A549 treated with Hydrocortisone at 1 μM for 4 hours (cell line): Measurements from ENCODE around the gene PGPEP1. TPM values are rescaled to one million over a fixed set of nuclear protein-coding genes. Genes with fewer than 3 reads are reported as not detected.

ENCODE experiments used
- total RNA-seq: library from RNA; stranded (reverse); fragments of 200-300 nt; extraction: Qiagen RNA extraction; gene quantifications from 5 replicates; pipeline ENCODE4 v1.2.3, GENCODE V29; 2022

PGPEP1 gene
- 2.3 to 3.5 TPM (median 2.8 TPM) in 5 replicates for total RNA-seq

DNA sequence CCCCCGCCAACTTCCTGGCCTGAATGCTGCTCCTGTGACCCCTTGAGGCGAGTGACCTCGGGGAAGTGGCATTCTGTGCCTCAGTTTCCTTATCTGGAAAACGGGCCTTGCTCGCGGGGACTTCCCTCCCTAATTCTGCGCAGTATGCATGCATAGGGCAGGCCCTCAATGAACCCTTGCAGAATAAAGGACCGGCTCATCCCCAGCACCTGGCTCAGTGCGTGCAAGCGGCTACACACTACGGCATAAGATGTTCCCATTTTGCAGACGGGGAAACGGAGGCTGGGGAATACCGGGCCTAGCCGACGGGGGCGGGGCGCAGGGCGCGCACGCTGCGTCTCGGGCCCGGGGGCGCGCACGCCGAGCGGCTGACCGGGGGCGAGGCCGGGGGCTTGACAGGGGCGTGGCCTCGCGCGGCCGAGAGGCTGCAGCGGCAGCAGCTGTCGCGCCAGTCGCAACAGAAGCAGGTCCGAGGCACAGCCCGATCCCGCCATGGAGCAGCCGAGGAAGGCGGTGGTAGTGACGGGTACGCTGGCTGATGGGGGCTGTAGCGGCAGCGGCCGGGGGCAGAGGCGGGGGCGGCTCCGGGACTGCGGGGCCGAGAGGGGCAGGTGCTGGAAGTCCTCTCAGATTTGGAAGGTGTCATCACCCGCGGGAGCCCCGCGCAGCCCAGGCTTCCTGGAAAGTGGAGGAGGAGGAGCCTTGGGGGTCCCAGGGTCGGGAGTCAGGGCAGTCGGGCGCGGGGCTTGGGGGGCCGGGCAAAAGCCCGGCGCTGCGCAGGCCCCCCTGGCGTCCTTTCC is at the start of gene PGPEP1:
Gene PGPEP1 (plus strand): TSS at position 409 of the 800 bp plus-strand sequence. CDS start 84 bp downstream, at position 493.

GRCh38 chr19:18322759-18323460 is 17.5 kb upstream of the PGPEP1 start, which contains the start of gene LSM4:
LSM4 (minus strand) TSS chr19:18323076; CDS start chr19:18323020, 56 bp downstream.

DNA sequence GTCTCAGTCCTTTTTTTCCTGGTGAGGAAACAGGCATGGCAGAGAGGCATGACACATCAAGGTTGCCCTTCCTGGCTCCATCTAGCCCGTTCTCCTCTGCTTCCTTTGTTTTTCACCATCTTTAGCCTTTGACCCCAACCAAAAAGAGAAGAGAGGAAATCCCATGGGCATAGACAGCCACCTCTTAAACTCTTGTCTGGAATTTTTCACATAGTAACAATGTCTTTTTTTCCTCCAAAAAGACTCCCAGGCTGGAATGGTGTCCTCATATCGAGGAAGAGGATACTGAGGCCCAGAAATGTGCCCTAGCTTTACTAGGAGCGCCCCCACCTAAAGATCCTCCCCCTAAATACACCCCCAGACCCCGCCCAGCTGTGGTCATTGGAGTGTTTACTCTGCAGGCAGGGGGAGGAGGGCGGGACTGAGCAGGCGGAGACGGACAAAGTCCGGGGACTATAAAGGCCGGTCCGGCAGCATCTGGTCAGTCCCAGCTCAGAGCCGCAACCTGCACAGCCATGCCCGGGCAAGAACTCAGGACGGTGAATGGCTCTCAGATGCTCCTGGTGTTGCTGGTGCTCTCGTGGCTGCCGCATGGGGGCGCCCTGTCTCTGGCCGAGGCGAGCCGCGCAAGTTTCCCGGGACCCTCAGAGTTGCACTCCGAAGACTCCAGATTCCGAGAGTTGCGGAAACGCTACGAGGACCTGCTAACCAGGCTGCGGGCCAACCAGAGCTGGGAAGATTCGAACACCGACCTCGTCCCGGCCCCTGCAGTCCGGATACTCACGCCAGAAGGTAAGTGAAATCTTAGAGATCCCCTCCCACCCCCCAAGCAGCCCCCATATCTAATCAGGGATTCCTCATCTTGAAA is 45.5 kb downstream of the PGPEP1 start, which contains the start of gene GDF15:
Gene GDF15 (plus strand): TSS at position 484 of the 868 bp plus-strand sequence. CDS start 32 bp downstream, at position 516.

DNA sequence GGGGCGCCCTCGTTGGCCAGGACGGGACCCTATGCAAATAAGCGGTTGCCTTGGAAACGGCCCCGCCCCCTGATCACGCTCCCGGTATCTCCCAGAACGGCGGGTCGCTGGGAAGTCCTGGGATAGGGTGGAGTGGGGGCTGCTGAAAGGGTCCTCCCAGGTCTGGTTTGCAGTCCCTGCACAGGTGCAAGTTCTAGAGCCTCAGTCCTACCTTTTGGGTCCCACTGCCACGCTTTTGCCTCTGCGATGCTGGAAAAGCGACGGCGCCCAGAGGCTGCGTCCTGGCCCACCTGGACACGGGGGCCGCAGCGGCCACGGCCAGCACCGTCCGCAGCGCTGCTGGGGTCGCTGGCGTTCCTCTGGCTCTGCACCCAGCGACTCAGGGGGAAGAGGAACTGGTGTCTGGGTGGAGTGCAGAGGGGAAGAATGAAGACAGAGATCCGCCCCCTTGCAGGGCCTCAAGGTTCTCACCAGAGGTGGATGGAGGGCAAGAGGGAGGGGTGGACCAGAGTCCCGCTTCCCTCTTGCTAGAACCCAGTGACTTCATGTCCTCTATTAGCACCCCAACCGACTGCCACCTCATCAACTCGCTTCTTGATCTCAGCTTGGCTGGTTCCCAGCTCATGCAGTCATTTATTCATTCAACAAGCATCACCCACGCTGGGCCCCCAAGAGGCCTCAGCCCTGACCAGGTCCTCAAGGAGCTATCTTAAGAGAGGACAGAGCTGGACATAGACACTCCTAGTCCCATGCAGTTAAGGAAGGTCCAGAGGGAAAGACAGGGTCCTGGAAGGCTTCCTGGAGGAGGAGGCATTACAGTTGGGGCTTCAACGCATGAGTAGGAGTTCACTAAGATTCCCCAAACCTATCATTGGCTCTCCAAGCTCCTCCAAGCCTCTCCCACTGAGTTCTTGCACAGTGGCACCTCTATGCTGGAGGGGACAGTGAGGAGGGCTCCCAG is 57.1 kb downstream of the PGPEP1 start, which contains the start of gene LRRC25:
Gene LRRC25 (minus strand): TSS at position 381 of the 961 bp plus-strand sequence. CDS start 659 bp downstream, outside the sequence.

GRCh38 chr19:18419195-18419698 is 78.8 kb downstream of the PGPEP1 start, which contains the start of gene SSBP4:
SSBP4 (plus strand) TSS chr19:18419398; CDS start chr19:18419649, 251 bp downstream.

Other genes starting within 250 kb of the PGPEP1 start
- 1.8 to 2.7 TPM (median 2.1 TPM) in 5 replicates for gene MAST3, start 242.8 kb upstream of the PGPEP1 start, total RNA-seq
- 2.0 to 13.2 TPM (median 10.1 TPM) in 5 replicates for gene PIK3R2, start 187.4 kb upstream of the PGPEP1 start, total RNA-seq
- gene IFI30, start 166.8 kb upstream of the PGPEP1 start, total RNA-seq, result 11.4 to 18.5 TPM (median 15.0 TPM) in 5 replicates
- gene MPV17L2, start 147.4 kb upstream of the PGPEP1 start, total RNA-seq, result 8.5 to 12.0 TPM (median 11.4 TPM) in 5 replicates
- 0.38 to 0.86 TPM (median 0.75 TPM) in 5 replicates for gene RAB3A, start 136.6 kb upstream of the PGPEP1 start, total RNA-seq
- 0.20 to 0.63 TPM (median 0.33 TPM) in 5 replicates for gene PDE4C, start 114.2 kb upstream of the PGPEP1 start, total RNA-seq
- gene IQCN, start 66.1 kb upstream of the PGPEP1 start, total RNA-seq, result 0.58 to 1.0 TPM (median 0.78 TPM) in 5 replicates
- 21.8 to 47.6 TPM (median 41.7 TPM) in 5 replicates for gene JUND, start 59.0 kb upstream of the PGPEP1 start, total RNA-seq
- 199 to 250 TPM (median 235 TPM) in 5 replicates for gene LSM4, start 17.5 kb upstream of the PGPEP1 start, total RNA-seq
- 11.9 to 24.9 TPM (median 20.6 TPM) in 5 replicates for gene GDF15, start 45.6 kb downstream of the PGPEP1 start, total RNA-seq
- not detected in 5 replicates for gene LRRC25, start 57.0 kb downstream of the PGPEP1 start, total RNA-seq
- 31.8 to 51.7 TPM (median 46.8 TPM) in 5 replicates for gene SSBP4, start 78.8 kb downstream of the PGPEP1 start, total RNA-seq
- 25.7 to 42.9 TPM (median 40.8 TPM) in 5 replicates for gene ISYNA1, start 97.5 kb downstream of the PGPEP1 start, total RNA-seq
- gene ELL, start 181.5 kb downstream of the PGPEP1 start, total RNA-seq, result 4.4 to 5.9 TPM (median 5.2 TPM) in 5 replicates
- gene FKBP8, start 203.0 kb downstream of the PGPEP1 start, total RNA-seq, result 131 to 154 TPM (median 146 TPM) in 5 replicates
- 85.3 to 105 TPM (median 101 TPM) in 5 replicates for gene KXD1, start 217.3 kb downstream of the PGPEP1 start, total RNA-seq
- gene UBA52, start 231.3 kb downstream of the PGPEP1 start, total RNA-seq, result 920 to 1,228 TPM (median 1,167 TPM) in 5 replicates
- gene REX1BD, start 248.2 kb downstream of the PGPEP1 start, total RNA-seq, result 31.4 to 59.2 TPM (median 55.1 TPM) in 5 replicates